Right lobe of liver (tissue), 6 donors: Measurements from ENCODE around the gene LASP1. TPM values are rescaled to one million over a fixed set of nuclear protein-coding genes. Genes with fewer than 3 reads are reported as not detected.
A peak's percentile ranks its signal among the peaks of the same experiment; 100 is the strongest.

ENCODE experiments used
- ATAC-seq, 4 donors: fragments of 200-7000 bp; cut with Tn5 transposase; one replicate each; pipeline ENCODE4 v1.9.1; 2020; ENCODE audit warnings: mild to moderate bottlenecking in 4 of 4, moderate library complexity in 4 of 4
- DNase-seq, 3 donors: peaks; one replicate each; pipeline ENCODE4 v3.0.0-alpha.2; 2020
- H3K27ac ChIP-seq, 3 donors: fragments of 200-600 bp; one replicate each; pipeline ENCODE4 v1.8.0; 2022
- H3K27me3 ChIP-seq, 2 donors: fragments of 200-600 bp; one replicate each; pipeline ENCODE4 v1.8.0; 2022
- H3K36me3 ChIP-seq, 4 donors: fragments of 200-600 bp; sonication (generic) in 1 of 4; one replicate each; pipeline versions ENCODE4 v1.5.1 to v1.8.0; 2017 to 2022; ENCODE audit warnings: control low read depth in 1 of 4
- H3K4me1 ChIP-seq, 4 donors: fragments of 200-600 bp; sonication (generic) in 1 of 4; one replicate each; pipeline versions ENCODE4 v1.5.1 to v1.8.0; 2017 to 2022; ENCODE audit warnings: control low read depth in 1 of 4
- H3K4me3 ChIP-seq, 3 donors: fragments of 200-600 bp; one replicate each; pipeline ENCODE4 v1.8.0; 2022
- H3K9me3 ChIP-seq, 4 donors: fragments of 200-600 bp; sonication (generic) in 1 of 4; one replicate each; pipeline versions ENCODE4 v1.5.1 to v1.8.0; 2017 to 2022; ENCODE audit warnings: control low read depth in 1 of 4
- CTCF ChIP-seq, 4 donors: fragments of 200-600 bp in 3 of 4; fragments of 450-650 bp in 1 of 4; IDR thresholded peaks; one replicate each; pipeline versions ENCODE4 v1.5.1 to v1.8.0; 2016 to 2022; ENCODE audit warnings: antibody characterized with exemption in 4 of 4, mild to moderate bottlenecking in 2 of 4
- POLR2A ChIP-seq: fragments of 450-650 bp; IDR thresholded peaks from one replicate; pipeline ENCODE4 v1.6.1; 2017; ENCODE audit warnings: antibody characterized with exemption, mild to moderate bottlenecking
- WGBS: methylation state at CpG from one replicate; pipeline ENCODE4 v1.1.6; 2018; ENCODE audit warnings: low coverage, low lambda C conversion rate; ENCODE audit not compliant: insufficient coverage; ENCODE audit errors: missing lambda C conversion rate; 5-methylcytosine and 5-hydroxymethylcytosine counted together
- intact Hi-C, 2 donors: fragments of 100-400 bp; cut with DNase I; formaldehyde crosslinking; loops; one replicate each; pipeline versions ENCODE4 v1.11.2 to v1.14.1; 2022
- total RNA-seq, 6 experiments: library from RNA; depleted of rRNA in 2 of 6; stranded (reverse); fragments of >200 nt in 2 of 6; fragmentation: NEBNext Ultra II Directional in 3 of 6; extraction: Animal tissue kit (Norgen Biotek cat#: 25700) in 3 of 6; gene quantifications; one replicate each; pipeline versions ENCODE4 v1.1.0 to v1.2.4, GENCODE V29; 2016 to 2023
- donor health status: DM: no; HTN: yes; CAD: no.
- donor health status: DM: no; HTN: no; CAD: no.
- donor health status: DM: no; HTN: no; CAD: no.
- donor health status: DM: no; HTN: yes; CAD: no.
- donor health status: DM: no; HTN: yes; CAD: no.

The LASP1 gene
- total RNA-seq, 6 experiments from 2014 or later = 52.2 to 124 (median 84.8) TPM

- no peak for TF ChIP-seq CTCF (IDR thresholded peaks at IDR 0.05)
- no peak for TF ChIP-seq POLR2A
- Histone ChIP-seq H3K27me3 (no peaks in the 10 kb centered on the region), H3K4me1 (peaks cover 0 to 60% (median 19%) of the 10 kb centered on the region in 4 donors), H3K4me3 (no peak overlapping the region), H3K9me3 (no peaks in the 10 kb centered on the region), H3K27ac (no peak overlapping the region), H3K36me3 (peaks cover 13 to 47% (median 27%) of the 10 kb centered on the region in 4 donors)
- intact Hi-C loops = no loop called here
- no peak for ATAC-seq
- no peak for DNase-seq
- 100% methylated on average over 1 of the region's 3 CpGs for WGBS
Measured at GRCh38 chr17:38917259-38917658, 47.4 kb downstream of the LASP1 start.

DNA sequence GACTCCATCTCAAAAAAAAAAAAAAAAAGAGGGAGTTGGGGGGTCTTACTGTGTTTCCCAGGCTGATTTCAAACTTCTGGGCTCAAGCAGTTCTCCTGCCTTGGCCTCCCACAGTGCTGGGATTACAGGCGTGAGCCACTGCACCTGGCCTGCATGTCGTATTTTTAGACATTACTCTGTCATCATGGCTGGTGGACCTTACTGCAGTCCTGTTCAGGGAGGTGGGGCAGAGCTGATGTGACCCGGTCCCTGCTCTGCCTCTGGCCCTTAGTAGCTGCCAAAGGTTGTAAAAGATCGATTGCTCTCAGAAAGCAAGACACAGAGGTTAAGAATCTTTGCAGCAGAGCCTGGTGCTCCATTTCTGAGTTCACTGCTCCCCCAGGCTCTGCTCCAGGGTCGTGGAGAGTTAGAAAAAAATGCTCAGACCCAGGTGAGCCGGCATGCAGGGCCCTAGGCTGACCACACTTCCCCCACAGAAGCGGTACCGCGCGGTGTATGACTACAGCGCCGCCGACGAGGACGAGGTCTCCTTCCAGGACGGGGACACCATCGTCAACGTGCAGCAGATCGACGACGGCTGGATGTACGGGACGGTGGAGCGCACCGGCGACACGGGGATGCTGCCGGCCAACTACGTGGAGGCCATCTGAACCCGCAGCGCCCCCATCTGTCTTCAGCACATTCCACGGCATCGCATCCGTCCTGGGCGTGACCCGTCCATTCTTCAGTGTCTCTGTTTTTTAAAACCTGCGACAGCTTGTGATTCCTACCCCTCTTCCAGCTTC is 48.5 kb downstream of the LASP1 start:
- Histone ChIP-seq H3K4me3 (no peak overlapping the region), H3K9me3 (no peaks in the 10 kb centered on the region), H3K36me3 (peaks cover 13 to 47% (median 27%) of the 10 kb centered on the region in 4 donors), H3K27ac (no peak overlapping the region), H3K4me1 (peaks cover 0 to 61% (median 19%) of the 10 kb centered on the region in 4 donors), H3K27me3 (no peaks in the 10 kb centered on the region)
- TF ChIP-seq CTCF (IDR thresholded peaks at IDR 0.05) (no peak), POLR2A (no peak)
- peak in 3 of 4 donors; percentile 5 to 52 (median 29) for ATAC-seq
- intact Hi-C loops = no loop called here
- peak in 2 of 3 donors; percentile 27 to 50 for DNase-seq
- 61% methylated on average over 3 of the region's 37 CpGs for WGBS

DNA sequence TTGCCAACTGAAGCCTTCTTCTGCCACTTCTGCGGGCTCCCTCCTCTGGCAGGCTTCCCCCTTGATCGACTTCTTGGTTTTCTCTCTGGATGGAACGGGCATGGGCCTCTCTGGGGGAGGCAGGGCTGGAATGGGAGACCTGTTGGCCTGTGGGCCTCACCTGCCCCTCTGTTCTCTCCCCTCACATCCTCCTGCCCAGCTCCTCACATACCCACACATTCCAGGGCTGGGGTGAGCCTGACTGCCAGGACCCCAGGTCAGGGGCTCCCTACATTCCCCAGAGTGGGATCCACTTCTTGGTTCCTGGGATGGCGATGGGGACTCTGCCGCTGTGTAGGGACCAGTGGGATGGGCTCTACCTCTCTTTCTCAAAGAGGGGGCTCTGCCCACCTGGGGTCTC is 49.1 kb downstream of the LASP1 start:
- DNase-seq (no peak), ATAC-seq (no peak)
- no peaks in the 10 kb centered on the region for H3K27me3 ChIP-seq
- H3K4me1 ChIP-seq = peaks cover 0 to 57% (median 17%) of the 10 kb centered on the region in 4 donors
- no peaks in the 10 kb centered on the region for H3K9me3 ChIP-seq
- no peak overlapping the region for H3K4me3 ChIP-seq
- WGBS = 81% methylated on average over 3 of the region's 5 CpGs
- TF ChIP-seq CTCF (IDR thresholded peaks at IDR 0.05) (no peak), POLR2A (no peak)
- intact Hi-C loops = no loop called here
- H3K27ac ChIP-seq = no peak overlapping the region
- peaks cover 13 to 47% (median 27%) of the 10 kb centered on the region in 4 donors for H3K36me3 ChIP-seq

GRCh38 chr17:38919316-38920078 is 49.6 kb downstream of the LASP1 start:
- H3K4me1 ChIP-seq = peaks cover 0 to 51% (median 14%) of the 10 kb centered on the region in 4 donors
- no peak overlapping the region for H3K27ac ChIP-seq
- ATAC-seq (no peak), DNase-seq (no peak)
- peaks cover 13 to 47% (median 27%) of the 10 kb centered on the region in 4 donors for H3K36me3 ChIP-seq
- no peak overlapping the region for H3K4me3 ChIP-seq
- no peak for TF ChIP-seq POLR2A
- TF ChIP-seq CTCF (IDR thresholded peaks at IDR 0.05) = no peak
- H3K27me3 ChIP-seq = no peaks in the 10 kb centered on the region
- intact Hi-C loops = no loop called here
- H3K9me3 ChIP-seq = no peaks in the 10 kb centered on the region
- WGBS = 100% methylated on average over 3 of the region's 16 CpGs
